Endodermal cell (in vitro differentiated cells): ENCODE data around the gene PLXNA2. TPM values are rescaled to one million over a fixed set of nuclear protein-coding genes. Genes with fewer than 3 reads are reported as not detected.

ENCODE experiments used
- DNase-seq: peaks from one replicate; pipeline ENCODE4 v3.0.0-alpha.2; 2017
- H3K27ac ChIP-seq: 2 replicates; pipeline ENCODE4 v1.5.1; 2013; ENCODE audit warnings: mild to moderate bottlenecking, low read depth, low read length, moderate library complexity
- H3K27me3 ChIP-seq: 2 replicates; pipeline ENCODE4 v1.6.1; 2013; ENCODE audit warnings: mild to moderate bottlenecking, low read length, moderate library complexity; ENCODE audit not compliant: insufficient read depth, control insufficient read depth, poor library complexity, severe bottlenecking
- H3K36me3 ChIP-seq: 2 replicates; pipeline ENCODE4 v1.7.0; 2013; ENCODE audit warnings: mild to moderate bottlenecking, low read length, moderate library complexity; ENCODE audit not compliant: control insufficient read depth, insufficient read depth
- H3K4me1 ChIP-seq: one replicate; pipeline ENCODE4 v1.7.0; 2013; ENCODE audit warnings: low read length; ENCODE audit not compliant: control insufficient read depth, insufficient read depth
- H3K4me3 ChIP-seq: 2 replicates; pipeline ENCODE4 v1.5.1; 2013; ENCODE audit warnings: mild to moderate bottlenecking, low read length, moderate library complexity
- H3K9ac ChIP-seq: 2 replicates; pipeline ENCODE4 v1.6.1; 2013; ENCODE audit warnings: mild to moderate bottlenecking, low read length, moderate library complexity; ENCODE audit not compliant: poor library complexity, severe bottlenecking; ENCODE audit errors: extremely low read depth
- H3K9me3 ChIP-seq: 2 replicates; pipeline ENCODE4 v1.6.1; 2013; ENCODE audit warnings: mild to moderate bottlenecking, low read length, moderate library complexity; ENCODE audit not compliant: control insufficient read depth
- H3K27ac Mint-ChIP-seq: 2 replicates; pipeline ENCODE4 v1.8.0; 2020; ENCODE audit warnings: mixed read lengths
- H3K27me3 Mint-ChIP-seq: 2 replicates; pipeline ENCODE4 v1.8.0; 2021; ENCODE audit warnings: mild to moderate bottlenecking, mixed read lengths; ENCODE audit not compliant: insufficient read depth
- H3K36me3 Mint-ChIP-seq: 2 replicates; pipeline ENCODE4 v1.8.0; 2020; ENCODE audit warnings: low read depth, mixed read lengths
- H3K4me1 Mint-ChIP-seq: 2 replicates; pipeline ENCODE4 v1.8.0; 2020; ENCODE audit warnings: mixed read lengths
- H3K4me3 Mint-ChIP-seq: 2 replicates; pipeline ENCODE4 v1.8.0; 2020; ENCODE audit warnings: mild to moderate bottlenecking, moderate library complexity, mixed read lengths
- H3K9me3 Mint-ChIP-seq: 2 replicates; pipeline ENCODE4 v1.8.0; 2020; ENCODE audit warnings: mild to moderate bottlenecking, mixed read lengths
- WGBS, 2 experiments: methylation state at CpG; one replicate each; pipeline versions ENCODE4 v1.1.5 to v1.1.7; 2013; ENCODE audit warnings: missing lambda C conversion rate in 2 of 2, mixed read lengths in 1 of 2; ENCODE audit not compliant: insufficient coverage in 1 of 2, insufficient read length in 1 of 2; 5-methylcytosine and 5-hydroxymethylcytosine counted together
- total RNA-seq, 2 donors: library from RNA; stranded (reverse); fragmentation: NEBNext Ultra II Directional in 1 of 2; extraction: Animal tissue kit (Norgen Biotek cat#: 25700) in 1 of 2; gene quantifications; 2 replicates in 1 of 2; 3 replicates in 1 of 2; pipeline ENCODE4 v1.2.1, GENCODE V29; 2021
- TF ChIP-seq, protein P1 (sequence below): fragments of 200-600 bp; sonication (generic); conservative IDR thresholded peaks from 2 replicates; pipeline ENCODE4 v1.5.0; 2021; ENCODE audit warnings: antibody characterized with exemption, mild to moderate bottlenecking

Gene PLXNA2
- total RNA-seq, 2 donors from 2014 or later: 61.2 to 86.1 TPM

DNA sequence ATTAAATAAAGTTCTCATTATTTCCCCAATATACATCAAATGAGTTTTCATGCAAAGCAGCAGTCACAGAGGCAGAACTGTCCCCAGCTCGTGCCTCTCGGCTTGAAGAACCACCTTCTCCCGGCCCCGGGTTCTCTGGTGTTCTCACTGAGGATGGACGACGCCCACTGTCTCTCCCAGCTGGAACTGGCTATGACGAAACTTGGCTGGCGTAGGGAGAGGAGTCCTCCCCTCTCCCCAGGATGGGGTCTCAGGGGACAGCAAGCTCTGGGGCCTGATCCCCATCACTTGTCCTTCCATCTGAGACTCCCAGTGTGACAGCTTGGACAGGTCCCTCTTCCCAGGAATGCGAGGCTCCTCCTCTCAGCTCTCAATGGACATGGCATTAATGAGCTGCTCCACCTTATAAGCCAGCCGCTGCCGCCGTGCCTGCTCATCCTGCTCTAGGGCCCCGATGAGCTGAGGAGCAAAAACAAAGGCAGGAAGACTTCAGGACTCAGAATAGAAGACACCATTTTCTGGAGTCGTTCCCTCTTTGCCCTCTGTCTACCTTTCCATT lies 217.2 kb downstream of the PLXNA2 start:
- Histone ChIP-seq H3K9ac (no peak overlapping the region), H3K36me3 (peaks cover 80% of the 10 kb centered on the region), H3K4me3 (no peak overlapping the region), H3K27me3 (no peaks in the 10 kb centered on the region), H3K9me3 (no peaks in the 10 kb centered on the region), H3K27ac (no peak overlapping the region), H3K4me1 (no peaks in the 10 kb centered on the region)
- Mint-ChIP-seq H3K27me3 (no peaks in the 10 kb centered on the region), H3K9me3 (no peaks in the 10 kb centered on the region), H3K4me1 (peaks cover 9% of the 10 kb centered on the region), H3K4me3 (no peak overlapping the region), H3K36me3 (peaks cover 63% of the 10 kb centered on the region), H3K27ac (no peak overlapping the region)
- WGBS, 2 experiments: 93% methylated on average over 7 to 14 of the region's 14 CpGs
- DNase-seq: no peak
- TF ChIP-seq, protein P1, sequence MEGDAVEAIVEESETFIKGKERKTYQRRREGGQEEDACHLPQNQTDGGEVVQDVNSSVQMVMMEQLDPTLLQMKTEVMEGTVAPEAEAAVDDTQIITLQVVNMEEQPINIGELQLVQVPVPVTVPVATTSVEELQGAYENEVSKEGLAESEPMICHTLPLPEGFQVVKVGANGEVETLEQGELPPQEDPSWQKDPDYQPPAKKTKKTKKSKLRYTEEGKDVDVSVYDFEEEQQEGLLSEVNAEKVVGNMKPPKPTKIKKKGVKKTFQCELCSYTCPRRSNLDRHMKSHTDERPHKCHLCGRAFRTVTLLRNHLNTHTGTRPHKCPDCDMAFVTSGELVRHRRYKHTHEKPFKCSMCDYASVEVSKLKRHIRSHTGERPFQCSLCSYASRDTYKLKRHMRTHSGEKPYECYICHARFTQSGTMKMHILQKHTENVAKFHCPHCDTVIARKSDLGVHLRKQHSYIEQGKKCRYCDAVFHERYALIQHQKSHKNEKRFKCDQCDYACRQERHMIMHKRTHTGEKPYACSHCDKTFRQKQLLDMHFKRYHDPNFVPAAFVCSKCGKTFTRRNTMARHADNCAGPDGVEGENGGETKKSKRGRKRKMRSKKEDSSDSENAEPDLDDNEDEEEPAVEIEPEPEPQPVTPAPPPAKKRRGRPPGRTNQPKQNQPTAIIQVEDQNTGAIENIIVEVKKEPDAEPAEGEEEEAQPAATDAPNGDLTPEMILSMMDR: no peak

DNA sequence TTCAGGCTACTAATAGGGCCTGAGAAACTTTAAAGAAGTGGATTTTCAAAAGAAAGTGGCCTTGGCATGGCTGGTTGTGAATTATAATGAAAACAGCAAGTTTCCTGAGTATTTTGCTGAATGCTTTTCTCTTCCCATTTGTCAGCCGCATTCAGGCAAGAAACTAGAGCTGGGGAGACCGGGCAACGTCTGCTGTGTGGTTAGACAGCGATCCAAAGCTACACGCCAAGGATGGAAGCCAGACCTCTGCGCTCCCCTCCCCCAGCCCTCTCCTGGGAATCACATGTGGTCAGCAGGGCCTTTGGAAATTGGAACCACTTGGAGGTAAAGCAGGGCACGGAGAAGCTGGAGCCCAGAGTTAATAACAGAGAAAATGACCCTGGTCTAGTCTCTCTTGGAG lies 219.2 kb downstream of the PLXNA2 start:
- H3K4me1 ChIP-seq: no peaks in the 10 kb centered on the region
- TF ChIP-seq, protein P1: no peak

DNA sequence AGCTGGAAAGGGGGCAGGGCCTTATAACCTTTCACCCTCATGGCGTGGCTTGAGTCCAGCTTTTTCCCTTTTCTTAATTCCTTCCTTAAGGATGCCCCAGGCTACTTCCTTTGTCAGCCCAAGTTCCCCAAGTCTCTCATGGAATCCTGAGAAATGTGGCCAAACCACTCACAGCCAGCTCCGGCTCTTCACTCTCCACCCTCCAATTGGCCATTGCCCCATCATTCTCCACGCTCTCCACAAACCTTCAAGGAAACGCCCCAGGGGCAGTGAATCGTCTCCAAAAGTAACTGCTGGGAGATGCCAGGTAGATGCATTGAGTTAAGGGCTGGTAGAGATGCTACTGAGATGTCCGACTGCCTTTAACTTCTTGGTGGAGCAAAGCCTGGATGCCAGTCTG lies 219.8 kb downstream of the PLXNA2 start:
- TF ChIP-seq, protein P1: no peak
- Histone ChIP-seq H3K4me1 (no peaks in the 10 kb centered on the region), H3K27me3 (no peaks in the 10 kb centered on the region), H3K9me3 (no peaks in the 10 kb centered on the region), H3K4me3 (no peak overlapping the region), H3K9ac (no peak overlapping the region), H3K27ac (no peak overlapping the region), H3K36me3 (peaks cover 54% of the 10 kb centered on the region)
- no peak for DNase-seq
- no peaks in the 10 kb centered on the region for H3K9me3 Mint-ChIP-seq
- H3K4me1 Mint-ChIP-seq: peaks cover 9% of the 10 kb centered on the region
- no peak overlapping the region for H3K27ac Mint-ChIP-seq
- no peaks in the 10 kb centered on the region for H3K27me3 Mint-ChIP-seq
- no peak overlapping the region for H3K4me3 Mint-ChIP-seq
- WGBS, 2 experiments: 90 to 96% methylated on average over 4 to 6 of the region's 6 CpGs
- peaks cover 47% of the 10 kb centered on the region for H3K36me3 Mint-ChIP-seq

More for the DNA sequence above, 219.2 kb downstream of the PLXNA2 start:
- H3K27ac Mint-ChIP-seq: no peak overlapping the region
- H3K4me1 Mint-ChIP-seq: peaks cover 9% of the 10 kb centered on the region
- WGBS, 2 experiments: 96 to 97% methylated on average over 5 to 7 of the region's 7 CpGs
- Histone ChIP-seq H3K27ac (no peak overlapping the region), H3K36me3 (peaks cover 61% of the 10 kb centered on the region), H3K9me3 (no peaks in the 10 kb centered on the region), H3K9ac (no peak overlapping the region), H3K27me3 (no peaks in the 10 kb centered on the region), H3K4me3 (no peak overlapping the region)
- no peak for DNase-seq
- no peaks in the 10 kb centered on the region for H3K9me3 Mint-ChIP-seq
- no peaks in the 10 kb centered on the region for H3K27me3 Mint-ChIP-seq
- H3K4me3 Mint-ChIP-seq: no peak overlapping the region
- peaks cover 53% of the 10 kb centered on the region for H3K36me3 Mint-ChIP-seq
